ENCODE data around the gene LDB3. TPM values are rescaled to one million over a fixed set of nuclear protein-coding genes. Genes with fewer than 3 reads are reported as not detected.

The LDB3 gene
- total and polyA plus RNA-seq, 2 experiments from 2014 or later, result 0.05 to 0.11 TPM

- Histone ChIP-seq H3K36me3 (ENCODE audit: low read depth) (no peaks in the 10 kb centered on the region), H2AFZ (no peak overlapping the region), H3K4me1 (ENCODE audit: insufficient read depth) (no peaks in the 10 kb centered on the region), H3K9me3 (ENCODE audit: low read depth) (no peaks in the 10 kb centered on the region), H3K9ac (no peak overlapping the region), H3K27me3 (replicated peaks; ENCODE audit: insufficient read depth) (no peaks in the 10 kb centered on the region), H3K4me2 (ENCODE audit: unreplicated experiment) (no peak overlapping the region), H3K79me2 (ENCODE audit: insufficient read depth) (peaks cover 100% of the 10 kb centered on the region), H3F3A (ENCODE audit: insufficient read depth) (no peaks in the 10 kb centered on the region), H3K27ac (no peak overlapping the region), H4K20me1 (ENCODE audit: insufficient read depth) (peaks cover 12% of the 10 kb centered on the region; the same call in 1 of the 2 replicates), H3K4me3 (no peak overlapping the region), H3K9me2 (ENCODE audit: insufficient read depth) (no peaks in the 10 kb centered on the region)
- WGBS, 2 experiments (ENCODE audit: low coverage in 1 of 2, low lambda C conversion rate in 2 of 2, missing lambda C conversion rate in 2 of 2), result 19 to 26% methylated on average over 1 of the region's 1 CpG
- TF ChIP-seq EZH2 (IDR thresholded peaks at IDR 0.05; ENCODE audit: insufficient read depth, poor library complexity, severe bottlenecking), result no peak
- DNase-seq, result no peak
- in situ Hi-C loops (cut with MboI), result no loop called here
These were observed 100.2 kb downstream of the LDB3 start for GRCh38 chr10:86768412-86769062.

GRCh38 chr10:86769991-86770390 is 101.7 kb downstream of the LDB3 start:
- Histone ChIP-seq H2AFZ (no peak overlapping the region), H3K9ac (no peak overlapping the region), H3K9me2 (ENCODE audit: insufficient read depth) (no peaks in the 10 kb centered on the region), H3K27ac (no peak overlapping the region), H3K9me3 (ENCODE audit: low read depth) (no peaks in the 10 kb centered on the region), H3K4me1 (ENCODE audit: insufficient read depth) (peaks cover 4% of the 10 kb centered on the region), H3K4me2 (ENCODE audit: unreplicated experiment) (no peak overlapping the region), H3K79me2 (ENCODE audit: insufficient read depth) (peaks cover 100% of the 10 kb centered on the region), H4K20me1 (ENCODE audit: insufficient read depth) (peaks cover 12% of the 10 kb centered on the region; the same call in 1 of the 2 replicates), H3K4me3 (no peak overlapping the region), H3F3A (ENCODE audit: insufficient read depth) (peaks cover 9% of the 10 kb centered on the region), H3K27me3 (replicated peaks; ENCODE audit: insufficient read depth) (no peaks in the 10 kb centered on the region), H3K36me3 (ENCODE audit: low read depth) (no peaks in the 10 kb centered on the region)
- in situ Hi-C loops (cut with MboI), result no loop called here
- no peak for DNase-seq
- TF ChIP-seq EZH2phosphoT487 (IDR thresholded peaks at IDR 0.05; ENCODE audit: insufficient read depth, low read depth) (no peak), EZH2 (IDR thresholded peaks at IDR 0.05; ENCODE audit: insufficient read depth, poor library complexity, severe bottlenecking) (no peak)
- WGBS, 2 experiments (ENCODE audit: low coverage in 1 of 2, low lambda C conversion rate in 2 of 2, missing lambda C conversion rate in 2 of 2), result 91 to 93% methylated on average over 8 to 10 of the region's 10 CpGs

GRCh38 chr10:86770412-86770960 is 102.2 kb downstream of the LDB3 start:
- Histone ChIP-seq H3K9me3 (ENCODE audit: low read depth) (no peaks in the 10 kb centered on the region), H3K4me1 (ENCODE audit: insufficient read depth) (peaks cover 9% of the 10 kb centered on the region), H3K4me3 (no peak overlapping the region), H2AFZ (no peak overlapping the region), H3K9ac (no peak overlapping the region), H3K9me2 (ENCODE audit: insufficient read depth) (no peaks in the 10 kb centered on the region), H4K20me1 (ENCODE audit: insufficient read depth) (peaks cover 12% of the 10 kb centered on the region; the same call in 1 of the 2 replicates), H3K4me2 (ENCODE audit: unreplicated experiment) (no peak overlapping the region), H3F3A (ENCODE audit: insufficient read depth) (peaks cover 14% of the 10 kb centered on the region), H3K36me3 (ENCODE audit: low read depth) (no peaks in the 10 kb centered on the region), H3K27ac (no peak overlapping the region), H3K27me3 (replicated peaks; ENCODE audit: insufficient read depth) (no peaks in the 10 kb centered on the region), H3K79me2 (ENCODE audit: insufficient read depth) (peaks cover 99% of the 10 kb centered on the region)
- no peak for DNase-seq
- WGBS, 2 experiments (ENCODE audit: low coverage in 1 of 2, low lambda C conversion rate in 2 of 2, missing lambda C conversion rate in 2 of 2), result 48 to 56% methylated on average over 2 of the region's 2 CpGs
- in situ Hi-C loops (cut with MboI), result no loop called here
- no peak for TF ChIP-seq EZH2 (IDR thresholded peaks at IDR 0.05; ENCODE audit: insufficient read depth, poor library complexity, severe bottlenecking)
- TF ChIP-seq EZH2phosphoT487 (IDR thresholded peaks at IDR 0.05; ENCODE audit: insufficient read depth, low read depth), result no peak

DNA sequence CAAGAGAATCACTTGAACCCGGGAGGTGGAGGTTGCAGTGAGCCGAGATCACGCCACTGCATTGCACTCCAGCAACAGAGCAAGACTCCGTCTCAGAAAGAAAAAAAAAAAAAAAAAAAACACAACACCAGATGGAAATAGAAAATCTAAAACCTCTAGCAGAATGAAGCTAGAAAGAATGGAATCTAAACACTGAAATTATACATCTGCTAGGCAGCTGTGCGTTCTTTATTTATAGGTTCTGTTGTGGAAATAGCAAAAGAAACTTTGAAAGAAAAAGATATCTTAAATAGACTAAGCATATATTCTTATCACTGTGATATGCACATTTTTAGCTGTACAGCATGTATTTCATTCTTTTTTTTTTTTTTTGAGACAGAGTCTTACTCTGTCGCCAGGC is 105.2 kb downstream of the LDB3 start:
- peaks cover 19% of the 10 kb centered on the region for H3F3A ChIP-seq (ENCODE audit: insufficient read depth)
- H4K20me1 ChIP-seq (ENCODE audit: insufficient read depth), result peaks cover 12% of the 10 kb centered on the region; the same call in 1 of the 2 replicates
- H3K27ac ChIP-seq, result no peak overlapping the region
- in situ Hi-C loops (cut with MboI), result no loop called here
- H3K4me2 ChIP-seq (ENCODE audit: unreplicated experiment), result no peak overlapping the region
- 72 to 77% methylated on average over 6 of the region's 6 CpGs for WGBS, 2 experiments (ENCODE audit: low coverage in 1 of 2, low lambda C conversion rate in 2 of 2, missing lambda C conversion rate in 2 of 2)
- H3K36me3 ChIP-seq (ENCODE audit: low read depth), result no peaks in the 10 kb centered on the region
- H2AFZ ChIP-seq, result no peak overlapping the region
- peaks cover 99% of the 10 kb centered on the region for H3K79me2 ChIP-seq (ENCODE audit: insufficient read depth)
- TF ChIP-seq EZH2phosphoT487 (IDR thresholded peaks at IDR 0.05; ENCODE audit: insufficient read depth, low read depth), result no peak
- no peak for TF ChIP-seq EZH2 (IDR thresholded peaks at IDR 0.05; ENCODE audit: insufficient read depth, poor library complexity, severe bottlenecking)
- no peak overlapping the region for H3K4me3 ChIP-seq
- no peaks in the 10 kb centered on the region for H3K9me2 ChIP-seq (ENCODE audit: insufficient read depth)
- no peaks in the 10 kb centered on the region for H3K9me3 ChIP-seq (ENCODE audit: low read depth)
- no peaks in the 10 kb centered on the region for H3K27me3 ChIP-seq (replicated peaks; ENCODE audit: insufficient read depth)
- H3K9ac ChIP-seq, result no peak overlapping the region
- no peak for DNase-seq
- peaks cover 16% of the 10 kb centered on the region for H3K4me1 ChIP-seq (ENCODE audit: insufficient read depth)
